ENCODE results near the gene HEPH.
"Not testable (repeated sequence)": the region's sequence is repeated elsewhere in the genome, so short reads cannot be mapped to it uniquely, and the experiment has no call there.

Gene HEPH

DNA sequence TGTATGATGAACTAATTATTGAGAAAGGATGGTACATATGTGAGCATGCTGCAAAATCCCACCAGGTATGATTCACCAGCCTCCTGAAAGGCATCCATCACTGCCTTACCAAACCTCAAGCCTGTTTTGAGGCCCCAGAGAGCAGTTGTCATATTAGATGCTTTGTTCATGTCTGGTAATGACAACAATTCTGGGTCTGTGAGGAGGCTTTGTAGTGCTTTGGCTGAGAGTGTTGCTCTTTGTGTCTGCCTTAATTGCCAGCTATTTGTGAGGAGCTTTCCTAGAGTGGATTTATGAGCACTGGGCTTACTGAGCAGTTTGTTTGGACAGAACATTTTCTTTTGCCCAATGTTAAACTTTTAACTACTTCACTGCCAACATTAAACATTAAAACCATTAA is 69.2 kb downstream of the HEPH start:
- no peak overlapping the region for H3K4me2 ChIP-seq (ENCODE audit: low read length)
- H3K9ac ChIP-seq (ENCODE audit: low read depth, low read length), result no peak overlapping the region
- H3K4me3 ChIP-seq (ENCODE audit: low read length), result no peak overlapping the region
- H3K27me3 ChIP-seq (ENCODE audit: control insufficient read depth, insufficient read depth, low read length), result no peaks in the 10 kb centered on the region
- no peaks in the 10 kb centered on the region for H3K36me3 ChIP-seq (ENCODE audit: insufficient read depth, low read length)
- H3K9me3 ChIP-seq (replicated peaks; ENCODE audit: low read length), result no peaks in the 10 kb centered on the region
- no peaks in the 10 kb centered on the region for H3K4me1 ChIP-seq (ENCODE audit: control insufficient read depth, insufficient read depth, low read length)

DNA sequence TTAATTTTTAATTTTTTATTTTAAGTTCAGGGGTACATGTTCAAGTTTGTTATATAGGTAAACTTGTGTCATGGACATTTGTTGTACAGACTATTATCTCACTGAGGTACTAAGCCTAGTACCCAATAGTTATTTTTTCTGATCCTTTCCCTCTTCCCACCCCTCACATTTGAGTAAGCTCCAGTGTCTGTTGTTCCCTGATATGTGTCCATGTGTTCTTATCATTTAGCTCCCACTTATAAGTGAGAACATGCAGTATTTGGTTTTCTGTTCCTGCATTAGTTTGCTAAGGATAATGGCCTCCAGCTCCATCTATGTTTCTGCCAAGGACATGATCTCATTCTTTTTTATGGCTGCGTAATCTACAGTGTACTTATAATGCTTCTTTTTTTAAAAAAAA is 69.9 kb downstream of the HEPH start:
- not testable (repeated sequence) for H3K27me3 ChIP-seq (ENCODE audit: control insufficient read depth, insufficient read depth, low read length); H3K4me1 ChIP-seq (ENCODE audit: control insufficient read depth, insufficient read depth, low read length); H3K4me2 ChIP-seq (ENCODE audit: low read length)

DNA sequence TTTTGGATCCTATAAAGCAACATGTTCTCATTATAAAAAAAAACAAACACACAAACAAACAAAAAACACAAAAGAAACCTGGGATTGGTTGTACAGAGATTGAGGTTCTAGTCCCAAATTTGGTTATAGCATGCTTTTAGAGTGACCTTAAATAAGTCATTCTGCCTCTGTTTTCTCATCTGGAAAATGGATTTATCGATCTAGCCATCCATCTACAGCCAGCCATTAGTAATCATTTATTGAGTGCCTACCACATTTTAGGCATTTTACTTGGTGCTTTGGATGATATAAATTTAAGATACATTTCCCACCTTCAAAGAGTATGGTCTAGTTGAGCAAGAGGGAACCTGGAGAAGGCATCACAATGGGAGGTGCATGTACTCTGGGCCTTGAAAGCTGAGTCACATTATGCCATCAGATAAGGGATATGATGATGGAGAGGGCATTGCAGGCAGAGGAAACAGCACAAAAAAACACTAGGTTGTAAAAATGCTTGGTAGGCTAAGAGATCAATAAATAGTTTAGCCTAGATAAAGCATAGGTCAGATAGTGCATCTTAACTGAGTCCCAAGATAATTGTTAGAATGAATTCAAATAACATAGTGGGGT is 91.4 kb downstream of the HEPH start:
- no peaks in the 10 kb centered on the region for H3K4me1 ChIP-seq (ENCODE audit: control insufficient read depth, insufficient read depth, low read length)
- H3K27me3 ChIP-seq (ENCODE audit: control insufficient read depth, insufficient read depth, low read length), result no peaks in the 10 kb centered on the region
- H3K9ac ChIP-seq (ENCODE audit: low read depth, low read length), result no peak overlapping the region
- H3K9me3 ChIP-seq (replicated peaks; ENCODE audit: low read length), result no peaks in the 10 kb centered on the region
- H3K36me3 ChIP-seq (ENCODE audit: insufficient read depth, low read length), result no peaks in the 10 kb centered on the region
- no peak overlapping the region for H3K4me3 ChIP-seq (ENCODE audit: low read length)
- no peak overlapping the region for H3K4me2 ChIP-seq (ENCODE audit: low read length)

More for the DNA sequence above, 69.9 kb downstream of the HEPH start:
- not testable (repeated sequence) for H3K9me3 ChIP-seq (replicated peaks; ENCODE audit: low read length); H3K4me3 ChIP-seq (ENCODE audit: low read length); H3K9ac ChIP-seq (ENCODE audit: low read depth, low read length); H3K36me3 ChIP-seq (ENCODE audit: insufficient read depth, low read length)

DNA sequence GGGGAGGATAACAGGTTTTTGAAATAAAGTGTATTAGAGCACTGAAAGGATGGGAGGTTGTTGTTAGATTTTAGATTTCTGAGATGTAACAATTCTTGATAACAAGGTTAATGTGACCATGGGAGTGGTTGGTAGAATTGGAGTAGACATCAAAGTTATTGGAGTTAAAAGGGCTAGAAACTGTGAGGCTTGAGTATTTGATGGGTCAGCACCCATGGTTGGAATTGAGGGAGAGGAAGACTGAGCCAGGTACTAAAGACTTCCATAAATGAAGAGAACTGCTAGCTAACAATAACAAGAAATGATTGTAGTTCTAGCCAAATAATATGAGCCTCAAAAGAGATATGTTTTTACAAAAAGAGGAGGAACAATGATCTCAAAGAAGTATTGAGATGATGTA is 98.8 kb downstream of the HEPH start:
- Histone ChIP-seq H3K4me3 (ENCODE audit: low read length) (no peak overlapping the region), H3K9me3 (replicated peaks; ENCODE audit: low read length) (no peaks in the 10 kb centered on the region), H3K4me2 (ENCODE audit: low read length) (no peak overlapping the region), H3K9ac (ENCODE audit: low read depth, low read length) (no peak overlapping the region), H3K36me3 (ENCODE audit: insufficient read depth, low read length) (no peaks in the 10 kb centered on the region), H3K27me3 (ENCODE audit: control insufficient read depth, insufficient read depth, low read length) (no peaks in the 10 kb centered on the region), H3K4me1 (ENCODE audit: control insufficient read depth, insufficient read depth, low read length) (no peaks in the 10 kb centered on the region)

All from skeletal muscle satellite cell (primary cell).